Measurements from ENCODE around the gene C10orf67. TPM values are rescaled to one million over a fixed set of nuclear protein-coding genes. Genes with fewer than 3 reads are reported as not detected.

The C10orf67 gene
- total RNA-seq, 2 donors from 2014 or later: not detected

DNA sequence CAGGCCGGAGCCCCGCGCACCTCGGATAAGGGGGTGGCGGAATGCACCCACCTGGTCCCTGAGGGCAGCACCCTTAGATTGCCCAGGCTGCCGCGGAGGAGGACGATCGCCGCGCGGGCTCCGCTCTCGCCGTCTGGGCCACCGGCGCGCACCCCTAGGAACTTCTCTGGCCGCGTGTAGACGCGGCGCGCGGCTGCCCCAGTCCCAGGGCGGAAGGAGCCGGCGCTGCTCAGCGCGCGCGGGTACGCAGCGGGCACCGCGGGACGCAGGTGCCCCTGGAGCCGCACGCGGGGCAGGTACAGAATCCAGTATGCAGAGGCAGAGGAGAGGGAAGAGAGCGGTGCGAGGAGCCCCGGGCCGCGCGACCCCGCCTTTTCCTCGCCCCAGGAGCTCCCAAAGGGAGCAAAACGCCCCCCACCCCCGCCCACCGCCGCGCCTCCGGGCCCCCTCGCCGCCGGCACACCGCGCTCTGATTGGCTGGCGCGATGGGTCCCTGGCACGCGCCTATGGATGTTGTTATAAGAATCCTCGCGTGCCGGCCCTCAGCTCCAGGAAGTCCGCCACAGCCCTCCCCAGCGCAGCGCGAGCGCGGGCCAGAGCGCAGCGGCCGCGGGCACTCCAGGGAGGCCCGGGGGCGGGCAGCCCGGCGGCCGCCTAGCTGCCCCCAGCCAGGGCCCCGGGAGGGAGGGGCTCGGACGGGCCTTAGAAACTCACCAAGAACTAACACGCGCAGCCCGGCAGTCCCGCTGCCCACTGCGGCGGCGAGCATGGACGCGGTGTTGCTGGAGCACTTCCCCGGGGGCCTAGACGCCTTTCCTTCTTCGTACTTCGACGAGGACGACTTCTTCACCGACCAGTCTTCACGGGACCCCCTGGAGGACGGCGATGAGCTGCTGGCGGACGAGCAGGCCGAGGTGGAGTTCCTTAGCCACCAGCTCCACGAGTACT is 152.6 kb downstream of the C10orf67 start, which contains the start of gene PTF1A:
Gene PTF1A (plus strand): TSS at position 549 of the 948 bp plus-strand sequence. CDS start 219 bp downstream, at position 768.
- DNase-seq (ENCODE audit: low spot score): no peak
- intact Hi-C loops (cut with DNase I): no loop called here

- intact Hi-C loops (cut with DNase I): no loop called here
- no peak for DNase-seq (ENCODE audit: low spot score)
Measured at GRCh38 chr10:23190872-23191763, 153.5 kb downstream of the C10orf67 start.

- DNase-seq (ENCODE audit: low spot score): no peak
- intact Hi-C loops (cut with DNase I): no loop called here
Measured at GRCh38 chr10:23189024-23189423, 155.6 kb downstream of the C10orf67 start.

DNA sequence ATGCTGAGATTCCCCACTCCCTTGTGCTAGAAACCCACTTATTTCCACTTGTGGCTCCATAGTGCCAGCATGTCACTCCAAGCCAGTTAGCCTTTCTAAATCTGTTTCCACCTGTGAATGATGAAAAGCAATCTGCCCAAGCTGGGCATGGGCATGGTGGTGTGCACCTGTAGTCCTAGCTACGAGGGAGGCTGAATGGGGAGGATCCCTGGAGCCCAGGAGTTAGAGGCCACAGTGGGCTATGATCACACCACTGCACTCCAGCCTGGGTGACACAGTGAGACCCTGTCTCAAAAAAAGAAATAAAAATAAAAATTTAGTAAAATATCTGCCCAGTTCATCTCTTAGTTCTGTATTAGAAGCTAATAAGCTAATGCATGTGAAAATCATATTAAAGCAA is 157.4 kb downstream of the C10orf67 start:
- intact Hi-C loops (cut with DNase I): no loop called here
- no peak for DNase-seq (ENCODE audit: low spot score)

GRCh38 chr10:23186697-23187096 is 157.9 kb downstream of the C10orf67 start:
- intact Hi-C loops (cut with DNase I): no loop called here
- DNase-seq (ENCODE audit: low spot score): no peak

- intact Hi-C loops (cut with DNase I): no loop called here
- no peak for DNase-seq (ENCODE audit: low spot score)
Measured at GRCh38 chr10:23186178-23186577, 158.4 kb downstream of the C10orf67 start.

GRCh38 chr10:23174977-23175512 is 169.6 kb downstream of the C10orf67 start:
- DNase-seq (ENCODE audit: low spot score): no peak
- intact Hi-C loops (cut with DNase I): no loop called here

- intact Hi-C loops (cut with DNase I): no loop called here
- no peak for DNase-seq (ENCODE audit: low spot score)
Measured at GRCh38 chr10:23174074-23174976, 170.3 kb downstream of the C10orf67 start.

DNA sequence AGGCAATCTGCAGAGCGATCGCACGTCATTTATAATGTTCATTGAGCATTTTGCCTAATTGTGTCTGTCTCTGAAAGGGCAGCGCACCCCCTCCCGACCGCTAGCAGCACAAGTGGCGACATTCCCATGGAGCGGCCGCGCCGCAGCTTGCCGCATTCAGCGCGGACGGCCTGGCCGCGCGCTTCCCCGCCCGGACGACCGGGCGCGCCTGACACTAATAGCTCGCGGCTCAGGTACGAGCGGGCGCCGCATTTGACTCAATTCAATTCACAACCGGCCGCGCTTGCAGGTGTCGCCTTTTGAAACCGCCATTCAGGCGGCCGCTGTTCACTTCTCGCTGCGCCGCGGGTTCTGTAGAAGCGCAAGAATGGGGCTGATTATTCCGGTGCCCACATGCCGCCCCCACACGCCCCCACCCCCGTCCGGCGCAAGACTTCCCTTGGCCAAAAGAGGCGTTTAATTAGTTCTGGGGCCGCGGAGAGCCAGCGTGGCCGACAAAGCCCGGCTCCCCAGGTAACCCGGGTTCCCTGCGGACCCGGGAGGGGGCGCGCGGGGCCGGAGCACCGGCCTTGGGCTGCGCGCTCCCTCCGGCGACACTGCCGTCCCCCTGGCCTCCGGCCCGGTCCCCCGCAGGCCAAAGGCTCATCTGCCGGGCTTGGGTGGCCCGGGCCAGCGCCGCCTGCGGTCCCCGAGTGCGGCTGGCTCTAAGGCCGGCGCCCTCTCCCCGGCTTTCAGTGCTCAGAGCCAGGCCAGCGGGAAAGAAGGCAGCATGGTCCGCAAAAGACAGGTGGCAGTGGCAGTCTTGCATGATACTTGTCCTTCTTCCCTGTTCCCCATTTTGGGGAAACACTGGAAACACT is 171.2 kb downstream of the C10orf67 start:
- DNase-seq (ENCODE audit: low spot score): no peak
- intact Hi-C loops (cut with DNase I): no loop called here

DNA sequence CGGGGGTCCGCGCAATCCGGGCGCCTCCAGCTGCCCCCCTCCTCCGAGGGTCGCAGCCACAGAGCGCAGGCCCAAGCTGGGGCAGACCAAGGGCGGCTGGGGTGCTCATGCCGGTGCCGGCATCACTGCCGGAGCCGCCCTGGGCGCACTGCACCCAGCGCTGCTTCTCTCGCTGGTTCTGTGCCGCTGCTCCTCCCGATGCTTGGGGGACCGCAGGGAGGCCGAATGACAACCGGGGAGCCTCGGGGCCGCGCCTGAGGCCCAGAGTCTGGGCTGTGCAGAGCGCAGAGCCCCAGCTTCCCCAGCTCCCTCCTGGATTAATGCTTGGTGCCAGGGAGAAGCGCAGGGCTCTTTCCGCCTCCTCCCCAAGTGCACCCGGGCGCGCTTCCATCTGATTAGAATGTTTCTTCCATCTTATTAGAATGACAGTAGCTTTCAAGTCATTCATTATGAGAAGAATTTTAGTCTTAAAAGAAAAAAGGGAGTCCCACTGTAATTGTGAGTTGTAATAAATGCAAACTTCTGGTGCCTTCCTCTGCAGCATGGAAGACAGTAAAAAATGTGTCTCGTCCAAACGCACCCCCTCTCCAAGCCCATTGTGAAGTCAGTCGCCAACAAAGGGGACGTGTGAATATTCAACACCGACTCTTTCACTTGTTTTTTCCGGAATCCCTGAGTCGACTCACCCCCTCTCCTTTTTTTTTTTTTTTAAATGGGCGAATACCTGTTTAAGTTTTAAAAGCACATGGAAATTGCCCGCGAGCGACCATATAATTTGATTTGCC is 172.0 kb downstream of the C10orf67 start:
- intact Hi-C loops (cut with DNase I): no loop called here
- no peak for DNase-seq (ENCODE audit: low spot score)

DNA sequence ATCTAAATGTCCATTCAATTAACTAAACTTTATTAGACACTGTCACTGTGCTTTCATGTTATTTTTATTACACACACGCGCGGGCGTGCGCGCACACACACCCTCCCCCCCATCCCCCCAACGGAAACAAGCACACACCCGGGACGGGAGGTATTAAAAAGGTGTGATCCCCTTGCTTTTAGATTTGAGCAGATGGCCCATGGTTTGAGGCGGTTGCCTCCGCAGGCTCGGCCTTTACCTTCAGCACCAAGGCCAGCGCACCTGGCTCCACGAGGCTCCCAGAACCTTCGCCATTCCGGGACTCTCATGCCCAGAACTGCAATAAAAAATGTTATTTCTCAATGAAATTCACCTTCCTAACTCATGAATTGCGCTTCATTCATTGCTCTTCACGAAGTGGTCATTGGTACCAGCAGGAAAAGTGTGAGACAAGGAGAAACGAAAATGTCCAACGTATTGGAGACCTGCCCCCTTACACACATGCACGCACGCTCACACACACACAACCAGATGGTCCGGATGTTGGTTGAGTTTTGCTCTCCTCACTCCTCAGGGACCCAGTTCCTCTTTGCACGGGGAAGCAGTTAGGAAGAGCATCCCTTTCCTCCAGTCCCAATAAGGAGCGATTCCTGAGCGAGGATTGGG is 173.2 kb downstream of the C10orf67 start:
- DNase-seq (ENCODE audit: low spot score): no peak
- intact Hi-C loops (cut with DNase I): no loop called here

- intact Hi-C loops (cut with DNase I): no loop called here
Measured at GRCh38 chr10:23158370-23158769, 186.2 kb downstream of the C10orf67 start.

DNA sequence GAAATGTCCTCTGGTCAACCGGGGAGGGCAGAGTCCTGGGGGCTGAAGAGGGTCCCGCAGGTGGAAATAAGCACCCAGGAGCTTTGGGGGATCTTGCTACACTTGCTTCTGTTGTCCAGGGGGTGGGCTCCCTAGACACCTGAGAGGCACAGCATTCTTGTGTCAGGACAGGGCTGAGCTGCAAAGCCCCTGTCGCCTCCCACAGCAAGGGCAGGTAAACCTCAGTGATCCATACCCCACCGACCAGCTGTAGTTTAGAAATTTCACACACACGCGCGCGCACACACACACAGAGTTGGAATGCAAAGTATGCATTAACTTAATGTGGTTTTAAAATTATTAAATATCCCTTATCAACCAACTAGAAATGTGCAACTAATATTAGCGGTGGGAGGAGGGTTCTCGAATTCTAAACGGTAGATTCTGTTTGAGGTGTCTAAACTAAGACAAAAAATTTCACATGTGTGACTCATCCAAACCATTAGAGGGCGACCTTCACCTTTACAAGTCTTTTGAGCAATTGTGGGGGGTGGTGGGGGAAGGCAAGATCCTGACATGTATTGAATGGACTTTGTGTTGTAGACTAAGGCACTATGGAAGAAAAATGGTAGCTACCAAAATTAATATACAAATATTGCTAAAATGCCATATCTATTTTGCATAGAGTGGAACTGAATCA is 186.8 kb downstream of the C10orf67 start:
- no peak for DNase-seq (ENCODE audit: low spot score)
- intact Hi-C loops (cut with DNase I): no loop called here

More at GRCh38 chr10:23158370-23158769, 186.2 kb downstream of the C10orf67 start:
- no peak for DNase-seq (ENCODE audit: low spot score)

DNA sequence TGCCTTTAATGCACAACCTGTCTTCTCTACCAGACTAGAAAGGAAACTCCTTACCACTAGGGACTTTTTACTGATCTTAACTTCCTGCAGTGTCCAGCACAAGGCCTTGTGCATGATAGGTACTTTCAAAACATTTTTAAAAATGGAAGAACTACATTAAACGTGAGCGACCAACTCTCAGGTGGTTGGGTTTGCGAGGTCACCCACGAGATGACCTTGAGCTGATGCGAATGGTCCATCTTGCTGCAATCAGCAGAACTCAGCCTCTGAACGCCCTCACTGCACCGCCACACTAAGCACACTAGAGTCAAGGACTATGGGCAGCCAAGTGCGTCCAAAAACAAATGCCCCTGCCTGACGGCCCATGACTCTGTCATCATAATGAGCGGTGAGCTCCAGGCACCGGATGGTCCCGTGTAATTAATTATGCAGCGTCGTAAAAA is 187.3 kb downstream of the C10orf67 start:
- intact Hi-C loops (cut with DNase I): no loop called here
- no peak for DNase-seq (ENCODE audit: low spot score)

GRCh38 chr10:23156447-23157150 is 188.0 kb downstream of the C10orf67 start:
- DNase-seq (ENCODE audit: low spot score): no peak
- intact Hi-C loops (cut with DNase I): no loop called here
